GM12864 (cell line): ENCODE results near the gene KRTAP13-4.

Experiments used
- DNase-seq: peaks from one replicate; pipeline ENCODE4 v3.0.0-alpha.2; 2011; ENCODE audit warnings: low read depth
- H3K4me3 ChIP-seq: 2 replicates; pipeline ENCODE4 v1.5.1; 2011; ENCODE audit warnings: mild to moderate bottlenecking, low read depth, low read length, control low read depth
- TF ChIP-seq, protein P1 (sequence below): IDR thresholded peaks from 2 replicates; pipeline ENCODE4 v1.5.1; 2011; ENCODE audit warnings: low read depth, mild to moderate bottlenecking, moderate library complexity, low read length, control low read depth, inconsistent platforms; ENCODE audit errors: missing control alignments

Gene KRTAP13-4

DNA sequence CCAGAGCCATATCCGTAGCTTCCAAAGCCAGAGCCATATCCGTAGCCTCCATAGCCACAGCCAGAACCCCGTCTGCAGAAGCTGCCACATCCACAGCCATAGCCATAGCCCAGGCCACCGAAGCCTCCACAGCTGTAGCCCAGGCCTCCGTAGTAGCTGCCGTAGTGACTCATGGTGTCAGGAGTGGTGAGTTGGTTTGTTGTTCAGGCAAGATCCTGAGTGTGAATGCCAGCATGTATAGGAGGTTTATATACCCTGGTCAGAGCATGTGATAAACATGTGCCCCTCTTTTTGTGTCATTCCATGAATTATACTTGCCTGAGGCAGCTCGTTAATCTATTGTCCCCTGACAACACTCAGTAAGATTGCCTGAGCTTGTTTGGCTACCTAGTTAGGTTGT is 50.1 kb downstream of the KRTAP13-4 start, which contains the start of gene KRTAP19-1:
Gene KRTAP19-1, minus strand, starts transcription at position 223 of the 400 bp plus-strand sequence. Its CDS starts 50 bp downstream, at position 173.
- no peak within 1 kb of the TSS for H3K4me3 ChIP-seq
- TF ChIP-seq, protein P1, sequence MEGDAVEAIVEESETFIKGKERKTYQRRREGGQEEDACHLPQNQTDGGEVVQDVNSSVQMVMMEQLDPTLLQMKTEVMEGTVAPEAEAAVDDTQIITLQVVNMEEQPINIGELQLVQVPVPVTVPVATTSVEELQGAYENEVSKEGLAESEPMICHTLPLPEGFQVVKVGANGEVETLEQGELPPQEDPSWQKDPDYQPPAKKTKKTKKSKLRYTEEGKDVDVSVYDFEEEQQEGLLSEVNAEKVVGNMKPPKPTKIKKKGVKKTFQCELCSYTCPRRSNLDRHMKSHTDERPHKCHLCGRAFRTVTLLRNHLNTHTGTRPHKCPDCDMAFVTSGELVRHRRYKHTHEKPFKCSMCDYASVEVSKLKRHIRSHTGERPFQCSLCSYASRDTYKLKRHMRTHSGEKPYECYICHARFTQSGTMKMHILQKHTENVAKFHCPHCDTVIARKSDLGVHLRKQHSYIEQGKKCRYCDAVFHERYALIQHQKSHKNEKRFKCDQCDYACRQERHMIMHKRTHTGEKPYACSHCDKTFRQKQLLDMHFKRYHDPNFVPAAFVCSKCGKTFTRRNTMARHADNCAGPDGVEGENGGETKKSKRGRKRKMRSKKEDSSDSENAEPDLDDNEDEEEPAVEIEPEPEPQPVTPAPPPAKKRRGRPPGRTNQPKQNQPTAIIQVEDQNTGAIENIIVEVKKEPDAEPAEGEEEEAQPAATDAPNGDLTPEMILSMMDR, result no peak
- no peak for DNase-seq
